GM10847 (cell line): Measurements from ENCODE around the gene ZNF135.

Source experiments
- POLR2A ChIP-seq: IDR thresholded peaks from 2 replicates; pipeline ENCODE4 v1.6.1; 2011; ENCODE audit not compliant: insufficient read length; ENCODE audit errors: extremely low read depth

The ZNF135 gene

GRCh38 chr19:58060231-58060630, 1.1 kb downstream of the ZNF135 start:
- no peak for TF ChIP-seq POLR2A

- TF ChIP-seq POLR2A: no peak
These were observed 4.6 kb downstream of the ZNF135 start for GRCh38 chr19:58063712-58064111.

- no peak for TF ChIP-seq POLR2A
These were observed 8.3 kb downstream of the ZNF135 start for GRCh38 chr19:58067240-58067912.

- TF ChIP-seq POLR2A: no peak
These were observed 20.7 kb downstream of the ZNF135 start for GRCh38 chr19:58079792-58080191.

GRCh38 chr19:58083021-58083420, 23.9 kb downstream of the ZNF135 start:
- TF ChIP-seq POLR2A: no peak

GRCh38 chr19:58084596-58085347, 25.7 kb downstream of the ZNF135 start:
- TF ChIP-seq POLR2A: no peak

GRCh38 chr19:58085348-58085875, 26.3 kb downstream of the ZNF135 start:
- TF ChIP-seq POLR2A: no peak

- TF ChIP-seq POLR2A: no peak
These were observed 28.0 kb downstream of the ZNF135 start for GRCh38 chr19:58086825-58087710.

- TF ChIP-seq POLR2A: no peak
These were observed 29.5 kb downstream of the ZNF135 start for GRCh38 chr19:58088521-58089052.

GRCh38 chr19:58089846-58090245, 30.8 kb downstream of the ZNF135 start:
- TF ChIP-seq POLR2A: no peak

- no peak for TF ChIP-seq POLR2A
These were observed 32.3 kb downstream of the ZNF135 start for GRCh38 chr19:58091251-58091995.

GRCh38 chr19:58093071-58093470, 34.0 kb downstream of the ZNF135 start:
- no peak for TF ChIP-seq POLR2A

GRCh38 chr19:58095328-58095727, 36.2 kb downstream of the ZNF135 start:
- TF ChIP-seq POLR2A: no peak

- no peak for TF ChIP-seq POLR2A
These were observed 37.8 kb downstream of the ZNF135 start for GRCh38 chr19:58096884-58097283.
